Glomerular visceral epithelial cell (primary cell): ENCODE results near the gene S100A7A.

Source experiments
- DNase-seq: peaks from one replicate; pipeline ENCODE4 v3.0.0-alpha.2; 2016; ENCODE audit errors: extremely low spot score

S100A7A gene

DNA sequence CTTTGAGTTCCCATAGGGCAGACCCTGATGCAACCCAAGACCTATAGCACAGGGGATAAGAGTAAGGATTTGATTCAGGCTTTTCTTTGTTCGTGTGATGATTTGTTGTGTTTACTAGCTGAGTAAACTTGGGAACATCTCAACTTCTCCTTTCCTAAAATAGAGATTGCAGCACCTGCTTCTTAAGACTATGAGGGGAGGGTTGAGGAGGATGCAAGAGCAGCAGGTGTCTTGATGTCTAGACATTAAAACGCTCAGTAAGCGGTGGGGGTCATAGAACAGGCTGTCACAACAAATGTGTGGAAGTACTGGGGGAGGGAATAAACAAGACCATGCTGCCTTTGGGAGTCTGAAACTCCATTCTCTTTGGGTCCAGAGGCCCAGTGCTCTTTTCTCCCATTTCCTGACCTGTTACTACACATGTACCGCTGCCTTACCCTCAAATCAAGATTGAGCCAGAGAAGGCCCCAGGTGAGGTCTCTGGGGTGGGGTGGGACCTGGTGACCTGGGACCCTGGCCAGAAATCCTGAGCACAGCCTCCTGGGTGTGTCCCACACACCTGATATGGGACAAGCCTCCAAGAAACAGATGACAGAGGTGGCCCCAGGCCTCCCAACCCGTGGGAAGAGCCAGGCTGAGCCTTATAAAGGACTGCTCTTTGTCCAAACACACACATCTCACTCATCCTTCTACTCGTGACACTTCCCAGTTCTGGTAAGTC lies at the start of gene S100A7A:
TSS of gene S100A7A (plus strand) at position 671 of the 721 bp plus-strand sequence. CDS start 1,563 bp downstream, outside the sequence.
- DNase-seq: no peak

DNA sequence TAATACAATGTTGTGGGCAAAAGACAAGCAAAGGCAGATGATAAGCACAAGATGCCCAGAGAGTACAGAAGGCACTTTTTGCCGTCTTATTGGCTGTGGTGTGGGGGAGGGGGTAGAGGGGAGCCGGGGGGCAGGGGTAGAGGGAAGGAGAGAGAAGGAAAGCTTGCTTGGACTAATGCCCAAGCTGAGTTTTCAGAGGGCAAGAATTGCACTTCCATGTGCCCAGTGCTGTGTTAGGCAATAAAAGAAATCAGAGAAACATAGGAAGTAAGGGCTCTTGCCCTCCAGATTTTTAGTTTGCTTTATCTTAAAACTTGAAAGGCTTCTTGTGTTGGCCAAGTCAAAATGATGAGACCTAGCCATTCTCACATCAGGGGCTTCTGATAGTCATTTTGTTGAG lies 49.2 kb upstream of the S100A7A start:
- no peak for DNase-seq

DNA sequence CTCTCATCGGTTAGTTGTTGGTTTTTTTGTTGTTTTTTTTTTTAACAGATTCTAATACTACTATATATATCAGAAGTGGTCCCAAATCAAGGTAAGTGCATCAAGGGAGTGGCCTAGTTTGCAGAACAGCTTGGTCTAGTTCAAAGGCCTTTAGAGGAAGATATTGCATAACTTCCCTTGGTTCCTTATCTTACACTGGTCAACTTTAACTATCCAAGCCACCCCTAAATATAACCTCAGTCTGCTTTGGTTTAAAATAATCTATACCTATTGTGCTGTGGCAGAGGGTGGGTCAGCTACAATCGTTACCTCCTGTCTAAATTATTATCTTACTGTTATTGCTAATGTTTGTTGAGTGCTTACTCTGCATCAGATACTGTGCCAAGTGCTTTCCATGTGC lies 47.8 kb upstream of the S100A7A start:
- no peak for DNase-seq

DNA sequence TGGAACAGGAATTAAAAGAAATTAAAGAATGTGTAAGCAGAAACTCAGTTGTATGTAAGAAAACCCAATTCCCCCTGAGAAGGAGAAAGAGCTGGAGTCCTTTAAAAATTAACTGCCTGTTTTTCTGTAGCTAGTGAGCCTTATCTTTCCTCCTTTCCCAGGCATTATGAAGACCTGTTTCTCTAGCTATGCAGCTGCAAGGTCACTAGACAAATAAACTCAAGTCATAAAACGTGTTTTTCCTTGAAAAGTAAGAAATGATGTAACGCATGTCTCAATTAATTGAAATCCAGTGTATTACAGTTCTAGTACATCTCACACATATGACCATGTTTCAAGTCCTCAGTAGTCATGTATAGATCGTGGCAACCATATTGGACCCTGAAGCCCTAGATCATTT lies 46.2 kb upstream of the S100A7A start:
- no peak for DNase-seq

DNA sequence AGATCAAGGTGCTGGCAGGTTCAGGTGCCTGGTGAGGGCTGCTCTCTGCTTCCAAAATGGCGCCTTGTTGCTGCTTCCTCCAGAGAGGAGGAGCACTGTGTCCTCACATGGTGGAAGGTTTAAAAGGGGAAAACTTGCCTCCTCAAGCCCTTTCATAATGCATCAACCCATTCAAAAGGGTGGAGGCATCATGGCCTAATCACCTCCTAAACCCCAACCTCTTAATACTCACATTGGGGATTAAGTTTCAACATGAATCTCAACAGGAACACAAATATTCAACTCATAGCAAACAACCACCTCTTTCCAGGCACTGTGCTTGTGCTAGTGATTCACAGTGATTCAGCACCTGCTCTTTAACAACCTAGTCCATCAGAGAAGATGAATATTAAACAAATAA lies 45.1 kb upstream of the S100A7A start:
- DNase-seq: no peak

DNA sequence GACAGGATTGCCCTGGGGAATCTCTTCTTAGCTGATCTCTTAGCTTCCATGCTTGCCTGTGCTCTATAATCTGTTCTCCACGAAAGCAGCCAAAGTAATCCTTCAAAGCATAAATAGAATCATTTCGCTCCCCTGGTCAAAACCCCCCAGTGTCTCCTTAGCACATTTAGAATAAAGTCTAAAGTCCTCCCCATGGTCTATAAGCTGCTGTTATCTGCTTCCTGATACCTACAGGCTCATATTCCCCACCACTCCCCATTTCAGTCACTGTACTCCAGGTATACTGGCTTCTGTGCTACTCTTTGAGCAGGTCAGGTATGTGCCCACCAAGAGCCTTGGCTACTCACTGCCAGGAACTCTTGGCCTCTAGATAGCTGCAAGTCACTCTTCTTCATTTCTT lies 43.7 kb upstream of the S100A7A start:
- DNase-seq: no peak

DNA sequence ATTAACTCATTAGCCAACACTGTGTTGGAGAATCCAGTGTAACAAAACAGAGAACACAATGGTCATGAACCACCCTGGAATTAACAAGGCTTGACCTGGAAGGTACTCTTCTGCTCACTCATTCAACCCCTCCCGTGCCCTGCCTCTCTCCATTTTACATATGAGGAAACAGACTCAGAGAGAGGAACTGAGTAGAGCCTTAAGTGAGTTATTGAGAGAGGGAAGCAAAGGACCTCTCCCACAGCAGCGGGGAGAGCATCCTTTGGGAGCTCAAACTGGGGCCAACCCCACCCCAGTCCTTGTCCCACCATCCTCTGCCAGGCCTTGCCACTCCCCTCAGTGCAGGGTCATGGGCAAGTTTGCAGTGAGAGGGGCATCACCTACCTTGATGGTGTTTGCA lies 42.2 kb upstream of the S100A7A start:
- no peak for DNase-seq

DNA sequence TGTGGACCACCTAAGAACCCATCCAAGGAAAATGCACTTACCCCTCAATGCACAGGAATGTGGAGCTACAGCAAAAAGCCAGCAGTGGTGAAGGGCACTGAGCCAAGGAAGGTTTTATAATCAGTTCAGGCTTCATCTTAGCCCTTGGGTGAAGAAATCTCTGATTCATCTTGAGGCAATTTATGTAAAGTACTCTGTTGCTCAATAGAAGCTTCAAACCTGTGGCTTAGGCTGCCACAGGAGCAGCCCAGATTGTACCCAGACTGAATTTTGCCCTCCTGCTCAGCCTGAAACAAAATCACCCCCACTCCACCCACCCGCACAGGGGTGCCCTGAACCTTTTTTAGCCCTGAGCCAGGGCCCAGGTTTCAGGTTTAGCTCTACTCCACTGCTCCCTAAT lies 40.8 kb upstream of the S100A7A start, which contains the start of gene S100A12:
TSS of gene S100A12 (minus strand) at position 111 of the 400 bp plus-strand sequence. CDS start 1,029 bp downstream, outside the sequence.
- DNase-seq: peak; percentile 82

DNA sequence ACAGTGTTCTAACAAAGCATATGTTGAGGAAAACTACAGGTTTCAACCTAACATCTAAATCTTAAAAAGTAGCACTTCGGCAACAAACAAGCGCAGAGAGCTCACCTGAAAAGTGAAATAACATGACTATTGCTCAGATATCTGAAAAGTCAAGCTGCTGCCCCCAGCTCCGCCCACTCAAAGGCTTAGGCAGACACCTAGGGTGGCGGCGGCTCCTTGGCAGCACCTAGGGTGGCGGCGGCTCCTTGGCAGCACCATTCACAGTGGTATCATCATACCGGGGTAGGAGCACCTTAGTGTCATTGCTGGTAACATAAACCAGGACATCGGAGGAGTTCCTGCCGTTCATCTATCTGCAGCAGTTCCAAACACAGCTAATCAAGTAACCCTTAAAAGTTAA lies 36.7 kb upstream of the S100A7A start:
- no peak for DNase-seq

DNA sequence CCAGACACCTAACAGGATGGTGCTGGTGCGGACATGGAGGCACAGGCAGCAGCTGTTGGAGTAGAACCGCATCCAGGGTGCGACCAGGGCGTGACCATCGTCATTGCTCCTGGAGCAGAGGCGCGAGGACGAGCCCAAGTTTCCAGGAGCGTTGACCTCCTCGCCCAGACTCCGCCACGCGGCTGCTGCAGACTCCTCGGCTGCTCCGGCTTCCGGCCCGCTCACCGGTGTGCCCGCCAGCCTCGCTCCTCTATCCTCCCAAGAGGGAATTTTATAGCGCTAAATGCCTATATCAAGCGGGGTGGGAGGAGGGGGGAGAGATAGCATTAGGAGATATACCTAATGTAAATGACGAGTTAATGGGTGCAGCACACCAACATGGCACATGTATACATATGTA lies 35.6 kb upstream of the S100A7A start:
- no peak for DNase-seq

DNA sequence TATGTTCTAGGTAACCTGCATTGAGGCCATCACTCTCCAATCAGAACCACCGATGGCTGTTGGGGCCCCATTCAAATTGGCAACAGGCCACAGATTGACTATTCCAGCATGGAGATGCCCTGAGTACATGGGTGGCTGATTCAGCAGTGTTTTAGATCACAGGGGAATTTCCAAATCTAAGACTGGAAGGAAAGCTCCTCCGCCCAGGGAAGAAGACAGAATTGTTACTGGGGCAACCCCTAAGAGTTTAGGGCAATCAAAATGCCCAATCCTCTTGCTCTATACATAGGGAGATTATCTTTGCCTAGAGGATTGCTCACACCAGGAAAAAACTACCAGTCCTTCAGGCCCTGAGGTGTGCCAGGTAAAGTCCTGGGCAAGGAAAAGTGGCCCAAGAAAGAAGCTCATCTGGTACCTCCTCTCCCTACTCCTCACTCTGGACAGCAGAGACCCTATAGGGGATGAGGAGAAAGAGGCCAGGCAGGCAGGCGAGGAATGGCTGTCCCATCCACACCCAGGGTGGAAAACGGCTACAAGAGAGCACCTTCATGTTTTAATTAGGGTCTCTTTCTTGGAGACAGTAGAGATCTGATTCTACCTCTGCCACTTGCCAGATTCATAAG lies 31.3 kb upstream of the S100A7A start:
- DNase-seq: no peak

DNA sequence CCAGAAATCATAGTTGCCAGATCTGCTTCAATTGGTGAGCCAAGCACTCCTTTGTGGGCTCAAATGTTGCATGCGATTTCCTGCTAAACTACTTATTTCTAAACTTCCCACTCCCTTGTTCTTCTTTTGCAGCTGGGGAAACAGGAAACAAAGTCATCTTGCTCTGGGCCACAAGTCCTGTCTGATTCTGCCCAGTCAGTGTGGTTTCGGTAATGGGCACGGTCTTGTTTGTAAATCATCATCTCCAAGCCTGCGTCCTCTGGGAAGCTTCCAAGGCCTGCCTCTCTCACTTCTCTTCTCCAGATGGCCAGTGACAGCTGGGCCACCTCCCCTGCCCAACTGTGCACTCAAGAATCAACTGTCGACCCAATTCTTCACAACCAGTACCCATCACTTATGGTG lies 29.8 kb upstream of the S100A7A start:
- DNase-seq: no peak

DNA sequence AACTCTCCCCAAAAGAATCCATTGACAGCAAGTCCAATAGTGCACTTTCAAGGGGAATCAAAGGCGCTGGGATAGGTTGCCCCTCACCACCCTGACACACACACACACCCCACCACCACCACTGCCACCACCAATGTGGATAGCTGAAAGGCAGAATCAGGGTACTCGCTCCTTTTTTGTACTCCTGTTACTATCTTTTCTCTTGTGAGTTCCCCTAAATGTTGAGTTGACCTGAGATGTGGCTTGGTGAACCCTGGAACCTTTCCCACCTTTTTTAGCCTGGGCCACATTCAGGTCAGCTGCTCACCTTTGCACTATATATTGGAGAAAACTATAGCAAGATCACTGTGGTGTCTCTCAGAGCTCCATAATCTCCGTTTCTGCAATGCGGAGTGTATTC lies 29.3 kb upstream of the S100A7A start:
- no peak for DNase-seq

DNA sequence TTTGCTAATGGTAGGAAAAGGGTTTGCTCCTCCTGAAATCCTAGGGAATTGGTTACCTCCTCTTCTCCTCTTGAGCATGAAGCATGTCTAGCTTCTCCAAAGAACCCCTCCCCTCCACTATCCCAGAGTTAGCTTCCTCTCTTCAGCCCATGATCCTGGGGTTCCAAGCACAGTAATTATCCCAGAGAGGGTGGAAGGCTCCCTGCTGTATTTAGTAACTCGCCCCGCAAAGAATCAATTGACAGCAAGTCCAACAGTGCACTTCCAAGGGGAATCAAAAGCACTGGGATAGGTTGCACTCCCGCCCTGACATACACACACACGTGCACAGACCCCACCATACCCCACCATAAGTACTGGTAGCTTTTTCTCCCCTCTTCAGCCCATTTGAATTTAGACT lies 28.5 kb upstream of the S100A7A start:
- DNase-seq: no peak

DNA sequence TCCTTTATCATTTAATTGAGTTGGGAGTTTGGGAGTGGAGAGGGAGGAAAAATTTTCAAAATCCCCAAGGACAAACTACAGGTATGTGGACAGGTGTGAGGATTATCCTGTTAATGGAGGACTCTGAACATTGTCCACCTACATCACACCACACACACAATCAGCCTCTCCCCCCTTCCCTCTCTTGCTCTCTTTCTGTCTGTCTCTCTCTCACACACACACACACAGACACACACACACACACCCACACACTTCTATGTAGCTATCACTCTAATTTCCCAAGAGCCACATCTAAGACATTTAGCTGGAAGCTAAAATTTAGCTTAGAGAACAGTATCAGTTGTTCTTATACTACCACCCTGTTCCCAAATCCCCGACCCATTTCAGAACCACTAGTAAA lies 26.9 kb upstream of the S100A7A start:
- DNase-seq: no peak

DNA sequence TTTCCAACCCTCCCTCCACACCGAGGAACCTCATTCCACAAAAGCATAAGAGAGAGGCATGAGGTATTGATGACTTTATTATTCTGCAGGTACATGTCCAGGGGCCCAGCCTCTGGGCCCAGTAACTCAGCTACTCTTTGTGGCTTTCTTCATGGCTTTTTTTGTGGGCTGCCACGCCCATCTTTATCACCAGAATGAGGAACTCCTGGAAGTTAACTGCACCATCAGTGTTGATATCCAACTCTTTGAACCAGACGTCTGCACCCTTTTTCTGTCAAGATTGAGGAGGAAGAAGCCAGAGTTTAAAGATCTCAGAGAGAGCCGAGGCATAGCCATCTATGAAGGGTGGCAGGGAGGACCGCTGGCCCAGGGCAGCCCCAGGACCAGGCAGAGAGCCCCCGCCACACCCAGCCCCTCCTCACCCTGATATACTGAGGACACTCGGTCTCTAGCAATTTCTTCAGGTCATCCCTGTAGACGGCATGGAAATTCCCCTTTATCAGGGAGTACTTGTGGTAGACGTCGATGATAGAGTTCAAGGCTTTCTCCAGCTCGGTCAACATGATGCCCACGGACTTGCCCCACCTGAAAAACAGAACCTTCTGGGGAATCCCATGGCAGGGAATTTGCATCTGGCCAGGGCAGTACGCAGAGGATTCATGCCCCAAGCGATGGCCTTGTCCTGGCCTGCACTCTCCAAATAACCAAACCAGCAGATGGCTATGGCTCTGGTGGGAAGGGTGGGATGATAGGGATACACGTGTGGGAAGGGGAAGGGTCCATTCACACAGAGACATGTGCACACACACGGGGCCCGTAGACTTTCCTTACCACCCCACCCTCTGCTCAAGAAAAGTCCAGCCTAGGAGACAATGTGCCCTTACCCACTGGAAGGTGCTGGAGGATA lies 26.1 kb upstream of the S100A7A start:
- no peak for DNase-seq

DNA sequence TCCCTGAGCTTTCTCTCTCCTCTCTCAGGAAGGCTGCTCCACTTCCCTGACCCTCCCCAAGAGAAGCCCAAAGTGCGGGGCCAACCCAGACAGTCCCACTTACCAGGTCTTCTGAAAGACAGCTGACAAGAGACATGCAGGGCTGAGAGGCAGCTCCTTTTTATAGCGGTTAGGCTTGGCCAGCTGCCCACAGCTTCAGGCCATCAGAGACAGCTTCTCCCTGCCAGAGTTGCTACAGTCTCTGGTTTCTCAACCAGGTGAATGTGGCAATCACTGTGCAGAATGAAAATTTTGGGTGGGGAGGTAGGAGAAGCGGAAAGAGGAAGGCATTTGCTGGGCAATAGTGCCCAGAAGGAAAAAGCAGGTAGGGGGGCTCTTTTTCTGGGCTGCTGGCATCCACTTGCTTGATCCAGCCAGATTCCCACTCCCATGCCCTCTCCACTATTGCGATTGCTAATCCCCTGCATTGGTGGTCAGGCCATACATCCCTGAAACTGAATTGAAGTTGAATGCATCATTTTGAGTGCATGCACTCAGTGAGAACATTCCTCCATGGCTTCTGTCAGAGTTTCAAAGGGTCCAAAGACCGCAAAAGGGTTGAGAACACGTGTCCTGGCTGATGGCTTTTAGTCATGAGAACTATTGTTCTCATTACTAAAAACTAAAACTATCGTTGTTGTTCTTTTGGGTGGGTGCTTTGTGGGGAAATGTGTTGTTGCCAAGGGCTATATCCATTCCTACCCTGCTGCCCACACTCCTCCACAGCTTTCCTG lies 25.2 kb upstream of the S100A7A start, which contains the start of gene S100A8:
TSS of gene S100A8 (minus strand) at position 136 of the 773 bp plus-strand sequence. CDS start 538 bp downstream, outside the sequence.
- no peak for DNase-seq

DNA sequence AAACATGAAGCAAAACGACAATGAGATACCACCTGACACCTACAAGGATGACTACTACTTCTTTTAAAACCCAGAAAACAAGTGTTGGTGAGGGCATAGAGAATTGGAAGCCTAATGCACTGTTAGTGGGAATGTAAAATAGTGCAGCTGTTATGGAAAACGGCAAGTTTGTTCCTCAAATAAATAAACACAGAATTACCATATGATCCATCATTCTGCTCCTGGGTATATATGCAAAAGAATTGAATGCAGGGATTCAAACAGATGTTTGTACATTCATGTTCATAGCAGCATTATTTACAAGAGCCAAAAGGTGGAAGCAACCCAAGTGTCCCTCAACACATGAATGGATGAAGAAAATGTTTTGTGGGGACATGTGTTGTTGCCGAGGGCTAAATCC lies 24.1 kb upstream of the S100A7A start:
- no peak for DNase-seq

DNA sequence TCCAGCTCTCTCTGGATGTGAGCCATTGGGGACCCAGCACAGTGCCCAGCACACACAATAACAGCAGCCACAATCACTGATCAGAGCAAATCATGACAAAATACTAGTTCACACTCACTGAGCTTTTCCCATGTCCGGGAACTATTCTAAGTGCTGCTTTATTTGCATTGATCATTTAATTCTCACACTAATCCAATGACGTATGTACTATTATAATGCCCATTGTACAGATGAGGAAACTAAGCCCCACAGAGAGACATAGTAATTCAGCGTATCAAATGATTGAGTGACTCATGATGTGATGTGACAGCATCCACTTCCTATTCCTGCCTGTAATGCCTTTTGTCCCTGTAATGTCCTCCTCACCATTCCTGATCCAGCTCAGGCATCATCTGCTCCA lies 23.5 kb upstream of the S100A7A start:
- no peak for DNase-seq

DNA sequence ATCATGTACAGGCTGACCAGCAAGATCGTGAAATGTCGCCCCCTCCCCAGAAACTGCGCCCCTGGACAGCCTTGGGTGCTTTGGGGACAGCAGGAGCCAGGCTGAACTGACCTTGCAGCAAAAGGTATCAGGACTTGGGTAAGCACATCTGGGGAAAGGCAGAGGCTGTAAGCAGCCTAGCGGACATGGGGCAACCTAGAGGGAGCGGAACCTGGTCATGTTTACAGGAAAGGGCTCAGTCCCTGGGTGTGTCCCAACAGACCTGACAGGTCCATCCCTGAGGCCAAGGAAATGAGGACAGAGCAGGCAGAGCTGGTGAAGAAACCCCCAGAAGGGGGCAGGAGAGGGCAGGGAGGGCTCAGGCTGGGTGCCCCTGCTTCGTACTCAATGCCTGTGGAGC lies 22.4 kb upstream of the S100A7A start:
- DNase-seq: no peak

DNA sequence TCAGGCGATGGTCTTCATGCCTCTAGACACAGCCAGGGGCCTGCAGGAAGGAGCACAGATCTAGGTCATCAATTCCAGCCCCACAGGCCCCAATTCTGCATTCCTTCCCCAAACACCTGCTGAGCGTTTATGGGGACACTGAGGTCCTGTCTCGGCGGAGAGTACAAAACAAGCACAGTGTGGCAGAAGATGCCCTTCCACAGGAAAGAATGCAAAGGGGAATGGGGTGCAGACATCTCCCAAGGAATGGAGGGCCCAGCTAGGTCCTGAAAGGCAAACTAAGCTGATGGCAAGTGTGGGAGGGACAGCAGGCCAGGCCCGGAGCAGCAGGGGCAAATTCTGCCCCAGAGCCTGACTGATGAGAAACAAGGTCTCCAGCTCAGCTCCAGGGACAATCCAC lies 21.9 kb upstream of the S100A7A start:
- DNase-seq: no peak
